Cerebellar nuclear complex (tissue), 1 donor: ENCODE data around the gene AMBRA1.

ENCODE experiments used
- DNase-seq, 2 experiments: peaks; one replicate each; lab custom pipeline; 2025; lab: John Stamatoyannopoulos, UW

AMBRA1 gene

GRCh38 chr11:46393759-46394158, 200.1 kb downstream of the AMBRA1 start:
- DNase-seq, result no peak

- no peak for DNase-seq
These were observed 200.6 kb downstream of the AMBRA1 start for GRCh38 chr11:46393231-46393616.

GRCh38 chr11:46392421-46393230, 201.2 kb downstream of the AMBRA1 start:
- no peak for DNase-seq

GRCh38 chr11:46391578-46392420, 202.0 kb downstream of the AMBRA1 start, which contains the start of gene CHRM4:
Gene CHRM4 (minus strand): TSS chr11:46391776. CDS start chr11:46386557, 5,219 bp downstream.
- no peak for DNase-seq

GRCh38 chr11:46391186-46391577, 202.6 kb downstream of the AMBRA1 start:
- DNase-seq, result no peak

- no peak for DNase-seq
These were observed 203.3 kb downstream of the AMBRA1 start for GRCh38 chr11:46390331-46391171.

GRCh38 chr11:46389450-46390330, 204.1 kb downstream of the AMBRA1 start:
- no peak for DNase-seq

- DNase-seq, result no peak
These were observed 205.0 kb downstream of the AMBRA1 start for GRCh38 chr11:46388619-46389449.

GRCh38 chr11:46387919-46388618, 205.8 kb downstream of the AMBRA1 start:
- DNase-seq, result no peak

- DNase-seq, result no peak
These were observed 206.4 kb downstream of the AMBRA1 start for GRCh38 chr11:46387456-46387855.

- DNase-seq, result no peak
These were observed 207.1 kb downstream of the AMBRA1 start for GRCh38 chr11:46386674-46387073.

GRCh38 chr11:46386005-46386578, 207.7 kb downstream of the AMBRA1 start:
- DNase-seq, result no peak

- no peak for DNase-seq
These were observed 208.4 kb downstream of the AMBRA1 start for GRCh38 chr11:46385169-46386004.

- no peak for DNase-seq
These were observed 209.7 kb downstream of the AMBRA1 start for GRCh38 chr11:46383974-46384701.

GRCh38 chr11:46383404-46383758, 210.4 kb downstream of the AMBRA1 start:
- no peak for DNase-seq

GRCh38 chr11:46382646-46383403, 211.0 kb downstream of the AMBRA1 start:
- no peak for DNase-seq
